ENCODE results near the gene SYT13. TPM values are rescaled to one million over a fixed set of nuclear protein-coding genes. Genes with fewer than 3 reads are reported as not detected.

SYT13 gene
- total and polyA plus RNA-seq, 2 of the 4 experiments (the other 2 are of a cell fraction): not detected

DNA sequence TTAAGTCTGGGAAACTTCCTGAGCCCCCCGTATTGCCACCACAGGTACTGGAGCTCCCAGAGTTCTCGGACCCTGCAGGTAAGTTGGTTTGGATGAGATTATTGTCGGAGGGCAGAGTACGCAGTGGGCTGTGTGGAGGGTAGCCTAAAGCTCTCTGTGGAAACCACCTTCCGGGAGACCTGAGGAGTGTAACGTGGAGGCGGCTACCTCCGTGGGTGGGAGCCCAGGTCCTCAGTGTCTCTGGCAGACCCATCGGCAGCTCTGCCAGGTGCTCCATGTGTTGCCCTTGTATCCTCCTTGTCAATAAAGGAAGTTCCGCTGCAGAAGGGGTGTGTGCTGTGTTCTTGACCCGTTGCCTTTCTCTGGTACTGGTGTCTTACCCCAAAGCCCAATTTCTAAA lies 61.4 kb downstream of the SYT13 start:
- Histone ChIP-seq H2BK15ac (ENCODE audit: low read depth, low read length) (no peak overlapping the region), H4K8ac (ENCODE audit: low read depth in 2 of 2, low read length in 2 of 2) (no peak overlapping the region), H2BK20ac (ENCODE audit: low read depth, low read length) (no peak overlapping the region), H3K4me3 (ENCODE audit: insufficient read depth, low read depth, low read length) (no peak overlapping the region), H3K18ac (ENCODE audit: low read depth, low read length) (no peak overlapping the region), H3K27ac (ENCODE audit: insufficient read depth, low read length) (no peak overlapping the region), H3K9ac (ENCODE audit: low read depth, low read length) (no peak overlapping the region), H3K4ac (ENCODE audit: low read depth, low read length) (no peak overlapping the region), H3K4me2 (ENCODE audit: low read depth, low read length) (no peak overlapping the region), H3K36me3 (ENCODE audit: control insufficient read depth, insufficient read depth, low read length) (peaks cover 11% of the 10 kb centered on the region), H3K9me3 (ENCODE audit: control insufficient read depth, insufficient read depth, low read length) (no peaks in the 10 kb centered on the region), H3K9me1 (ENCODE audit: insufficient read depth, low read length) (no peaks in the 10 kb centered on the region), H3K14ac (replicated peaks; ENCODE audit: low read depth, low read length) (no peak overlapping the region), H2BK5ac (ENCODE audit: low read depth, low read length, poor library complexity, severe bottlenecking) (no peak overlapping the region), H2AFZ (replicated peaks; ENCODE audit: low read length, poor library complexity) (no peak overlapping the region), H4K91ac (ENCODE audit: insufficient read depth, low read depth, low read length) (no peak overlapping the region), H4K20me1 (ENCODE audit: insufficient read depth, low read length) (no peaks in the 10 kb centered on the region), H3K23ac (ENCODE audit: low read depth, low read length) (no peak overlapping the region), H2BK120ac (ENCODE audit: low read depth, low read length) (no peak overlapping the region), H3K79me1 (ENCODE audit: low read depth in 1 of 2, low read length in 2 of 2) (no peaks in the 10 kb centered on the region), H3K56ac (ENCODE audit: extremely low read depth, insufficient read depth, low read length) (no peak overlapping the region), H4K5ac (ENCODE audit: low read depth, low read length) (no peak overlapping the region), H3K27me3 (ENCODE audit: control insufficient read depth, insufficient read depth, low read length) (no peaks in the 10 kb centered on the region), H2AK5ac (ENCODE audit: low read depth, low read length) (no peak overlapping the region), H2AK9ac (replicated peaks; ENCODE audit: low read depth, low read length, poor library complexity) (no peak overlapping the region), H3K4me1 (ENCODE audit: control insufficient read depth, insufficient read depth, low read length) (no peaks in the 10 kb centered on the region)
- CTCF ChIA-PET: no interaction called here
- TF ChIP-seq, protein P1, sequence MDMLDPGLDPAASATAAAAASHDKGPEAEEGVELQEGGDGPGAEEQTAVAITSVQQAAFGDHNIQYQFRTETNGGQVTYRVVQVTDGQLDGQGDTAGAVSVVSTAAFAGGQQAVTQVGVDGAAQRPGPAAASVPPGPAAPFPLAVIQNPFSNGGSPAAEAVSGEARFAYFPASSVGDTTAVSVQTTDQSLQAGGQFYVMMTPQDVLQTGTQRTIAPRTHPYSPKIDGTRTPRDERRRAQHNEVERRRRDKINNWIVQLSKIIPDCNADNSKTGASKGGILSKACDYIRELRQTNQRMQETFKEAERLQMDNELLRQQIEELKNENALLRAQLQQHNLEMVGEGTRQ (IDR thresholded peaks at IDR 0.05; ENCODE audit: low read depth, low read length): no peak
- TF ChIP-seq MAZ (IDR thresholded peaks at IDR 0.05; ENCODE audit: borderline replicate concordance, low read depth, low read length): no peak
- no peak for TF ChIP-seq POLR2A (IDR thresholded peaks at IDR 0.05; ENCODE audit: low read depth, low read length)
- TF ChIP-seq, protein P2, sequence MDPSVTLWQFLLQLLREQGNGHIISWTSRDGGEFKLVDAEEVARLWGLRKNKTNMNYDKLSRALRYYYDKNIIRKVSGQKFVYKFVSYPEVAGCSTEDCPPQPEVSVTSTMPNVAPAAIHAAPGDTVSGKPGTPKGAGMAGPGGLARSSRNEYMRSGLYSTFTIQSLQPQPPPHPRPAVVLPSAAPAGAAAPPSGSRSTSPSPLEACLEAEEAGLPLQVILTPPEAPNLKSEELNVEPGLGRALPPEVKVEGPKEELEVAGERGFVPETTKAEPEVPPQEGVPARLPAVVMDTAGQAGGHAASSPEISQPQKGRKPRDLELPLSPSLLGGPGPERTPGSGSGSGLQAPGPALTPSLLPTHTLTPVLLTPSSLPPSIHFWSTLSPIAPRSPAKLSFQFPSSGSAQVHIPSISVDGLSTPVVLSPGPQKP (IDR thresholded peaks at IDR 0.05; ENCODE audit: borderline replicate concordance, low read depth, low read length): no peak
- TF ChIP-seq BHLHE40 (IDR thresholded peaks at IDR 0.05; ENCODE audit: low read depth, low read length): no peak
- no peak for TF ChIP-seq RFX5 (IDR thresholded peaks at IDR 0.05; ENCODE audit: low read depth, low read length)
- TF ChIP-seq MXI1 (IDR thresholded peaks at IDR 0.05; ENCODE audit: borderline replicate concordance, low read depth, low read length): no peak
- TF ChIP-seq, protein P3, sequence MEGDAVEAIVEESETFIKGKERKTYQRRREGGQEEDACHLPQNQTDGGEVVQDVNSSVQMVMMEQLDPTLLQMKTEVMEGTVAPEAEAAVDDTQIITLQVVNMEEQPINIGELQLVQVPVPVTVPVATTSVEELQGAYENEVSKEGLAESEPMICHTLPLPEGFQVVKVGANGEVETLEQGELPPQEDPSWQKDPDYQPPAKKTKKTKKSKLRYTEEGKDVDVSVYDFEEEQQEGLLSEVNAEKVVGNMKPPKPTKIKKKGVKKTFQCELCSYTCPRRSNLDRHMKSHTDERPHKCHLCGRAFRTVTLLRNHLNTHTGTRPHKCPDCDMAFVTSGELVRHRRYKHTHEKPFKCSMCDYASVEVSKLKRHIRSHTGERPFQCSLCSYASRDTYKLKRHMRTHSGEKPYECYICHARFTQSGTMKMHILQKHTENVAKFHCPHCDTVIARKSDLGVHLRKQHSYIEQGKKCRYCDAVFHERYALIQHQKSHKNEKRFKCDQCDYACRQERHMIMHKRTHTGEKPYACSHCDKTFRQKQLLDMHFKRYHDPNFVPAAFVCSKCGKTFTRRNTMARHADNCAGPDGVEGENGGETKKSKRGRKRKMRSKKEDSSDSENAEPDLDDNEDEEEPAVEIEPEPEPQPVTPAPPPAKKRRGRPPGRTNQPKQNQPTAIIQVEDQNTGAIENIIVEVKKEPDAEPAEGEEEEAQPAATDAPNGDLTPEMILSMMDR (conservative IDR thresholded peaks at IDR 0.05; ENCODE audit: low read depth, low read length): no peak
- no peak for TF ChIP-seq FOS (IDR thresholded peaks at IDR 0.05; ENCODE audit: low read depth, low read length)
- no peak for TF ChIP-seq CEBPB (IDR thresholded peaks at IDR 0.05; ENCODE audit: low read depth, low read length)
- no peak for TF ChIP-seq RCOR1 (IDR thresholded peaks at IDR 0.05; ENCODE audit: insufficient replicate concordance, low read length)
- TF ChIP-seq CHD1 (IDR thresholded peaks at IDR 0.05; ENCODE audit: low read depth, low read length): no peak
- TF ChIP-seq NFE2L2 (IDR thresholded peaks at IDR 0.05; ENCODE audit: low read depth, low read length): no peak
- TF ChIP-seq MAFK (IDR thresholded peaks at IDR 0.05; ENCODE audit: low read depth, low read length): no peak
- no peak for TF ChIP-seq RAD21 (IDR thresholded peaks at IDR 0.05; ENCODE audit: low read length)
- TF ChIP-seq SMC3 (IDR thresholded peaks at IDR 0.05; ENCODE audit: low read depth, low read length): no peak
- no peak for ATAC-seq (ENCODE audit: low read depth)
- in situ Hi-C loops (cut with MboI; ENCODE audit: low sequenced_read_pairs): no loop called here
- DNase-seq: no peak
- WGBS, 2 experiments (ENCODE audit: extremely low coverage in 2 of 2, insufficient read length in 1 of 2): 87% methylated on average over 3 of the region's 11 CpGs; no CpG with 5 or more reads in 1 of the 2 experiments
- no TSS peak for BruUV-seq (replicated peaks)
- intact Hi-C loops (cut with micrococcal nuclease): no loop called here
- dilution Hi-C loops (cut with HindIII; ENCODE audit: low sequenced_read_pairs, unreplicated experiment): no loop called here
- POLR2A ChIA-PET (ENCODE audit: unreplicated experiment): no interaction called here
